Skin epidermis (tissue), 12 donors: Measurements from ENCODE around the gene PCNT.
"Not testable (repeated sequence)": the region's sequence is repeated elsewhere in the genome, so short reads cannot be mapped to it uniquely, and the experiment has no call there.

ENCODE experiments used
- H3K27ac ChIP-seq, 21 experiments: fragments of 200-600 bp; sonication (generic) in 11 of 21; one replicate each; pipeline ENCODE4 v1.5.0; 2020; ENCODE audit warnings: mild to moderate bottlenecking in 3 of 21, inconsistent platforms in 2 of 21, moderate library complexity in 2 of 21
- H3K4me3 ChIP-seq, 7 experiments: fragments of 200-600 bp; sonication (generic) in 2 of 7; one replicate each; pipeline ENCODE4 v1.5.0; 2020; ENCODE audit warnings: inconsistent platforms in 2 of 7, mild to moderate bottlenecking in 2 of 7, moderate library complexity in 1 of 7

The PCNT gene

GRCh38 chr21:46304437-46304836, 19.5 kb upstream of the PCNT start:
- Histone ChIP-seq H3K27ac (no peak overlapping the region), H3K4me3 (no peak overlapping the region)

GRCh38 chr21:46304955-46305354, 19.0 kb upstream of the PCNT start:
- Histone ChIP-seq H3K4me3 (no peak overlapping the region), H3K27ac (no peak overlapping the region)

- Histone ChIP-seq H3K4me3 (no peak overlapping the region), H3K27ac (no peak overlapping the region)
These were observed 16.3 kb upstream of the PCNT start for GRCh38 chr21:46307625-46308024.

DNA sequence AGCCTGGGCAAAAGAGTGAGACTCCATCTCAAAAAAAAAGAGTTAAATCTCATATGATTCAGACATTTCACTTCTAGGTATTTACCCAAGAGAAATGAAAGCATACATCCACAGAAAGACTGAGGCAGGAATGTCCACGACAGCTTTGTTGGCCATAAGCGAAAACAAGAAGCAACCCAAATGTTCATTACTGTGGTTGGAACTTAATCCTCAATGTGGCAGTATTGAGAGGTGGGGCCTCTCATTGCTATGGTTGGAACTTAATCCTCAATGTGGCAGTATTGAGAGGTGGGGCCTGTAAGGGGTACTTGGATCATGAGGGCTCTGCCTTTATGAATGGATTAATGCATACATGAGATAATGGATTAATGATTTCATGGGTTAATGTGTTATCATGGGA, 15.5 kb upstream of the PCNT start:
- H3K27ac ChIP-seq, result no peak overlapping the region
- H3K4me3 ChIP-seq, result no peak overlapping the region

DNA sequence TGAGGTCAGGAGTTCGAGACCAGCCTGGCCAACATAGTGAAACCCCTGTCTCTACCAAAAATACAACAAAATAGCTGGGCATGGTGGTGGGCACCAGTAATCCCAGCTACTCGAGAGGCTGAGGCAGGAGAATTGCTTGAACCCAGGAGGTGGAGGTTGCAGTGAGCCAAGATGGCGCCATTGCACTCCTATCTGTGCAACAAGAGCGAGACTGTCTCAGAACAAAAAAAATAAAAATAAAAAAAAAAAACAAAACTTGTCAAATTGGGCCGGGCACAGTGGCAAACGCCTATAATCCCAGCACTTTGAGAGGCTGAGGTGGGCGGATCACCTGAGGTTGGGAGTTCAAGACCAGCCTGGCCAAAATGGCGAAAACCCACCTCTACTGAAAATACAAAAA, 13.7 kb upstream of the PCNT start:
- not testable (repeated sequence) for H3K4me3 ChIP-seq, H3K27ac ChIP-seq

DNA sequence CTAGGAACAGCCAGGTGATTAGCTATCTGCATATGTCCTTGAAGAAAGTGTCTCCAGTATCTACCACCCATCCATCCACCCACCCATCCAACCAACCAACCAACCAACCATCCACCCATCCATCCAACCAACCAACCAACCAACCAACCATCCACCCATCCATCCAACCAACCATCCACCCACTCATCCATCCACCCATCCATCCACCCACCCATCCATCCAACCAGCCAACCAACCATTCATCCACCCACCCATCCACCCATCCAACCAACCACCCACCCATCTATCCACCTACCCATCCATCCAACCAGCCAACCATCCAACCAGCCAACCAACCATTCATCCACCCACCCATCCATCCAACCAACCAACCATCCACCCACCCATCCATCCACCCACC, 12.4 kb upstream of the PCNT start:
- H3K27ac ChIP-seq, result no peak overlapping the region
- no peak overlapping the region for H3K4me3 ChIP-seq

- Histone ChIP-seq H3K4me3 (no peak overlapping the region), H3K27ac (no peak overlapping the region)
These were observed 11.0 kb upstream of the PCNT start for GRCh38 chr21:46312949-46313348.

DNA sequence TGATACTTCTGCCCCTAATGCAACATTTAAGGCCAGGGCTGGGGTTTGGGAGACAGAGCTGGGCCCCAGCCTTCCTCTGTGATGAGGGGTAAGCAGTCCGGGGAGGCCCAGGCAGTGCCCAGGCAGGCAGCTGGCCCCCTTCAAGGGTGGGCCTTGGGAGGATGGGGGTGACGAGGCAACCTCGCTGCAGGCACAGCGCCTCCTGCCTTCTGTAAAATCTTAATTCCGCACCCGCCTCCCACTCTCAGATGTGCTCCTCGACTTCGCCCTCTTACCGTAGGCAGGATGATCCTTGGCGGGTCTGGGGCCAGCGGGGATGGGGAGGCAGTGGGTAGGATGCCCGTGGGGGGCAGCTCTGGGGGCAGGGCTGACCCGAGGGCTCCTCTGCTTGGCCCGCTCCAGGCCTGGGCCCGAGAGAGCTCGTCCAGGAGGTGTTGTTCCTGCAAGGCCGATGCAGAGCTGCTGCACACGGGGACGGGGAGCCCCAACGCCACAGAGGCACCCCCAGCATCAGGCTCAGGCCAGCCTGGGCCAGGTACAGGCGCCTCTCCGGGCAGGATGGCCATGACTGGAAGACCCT, 9.4 kb upstream of the PCNT start:
- no peak overlapping the region for H3K4me3 ChIP-seq
- H3K27ac ChIP-seq, result no peak overlapping the region

DNA sequence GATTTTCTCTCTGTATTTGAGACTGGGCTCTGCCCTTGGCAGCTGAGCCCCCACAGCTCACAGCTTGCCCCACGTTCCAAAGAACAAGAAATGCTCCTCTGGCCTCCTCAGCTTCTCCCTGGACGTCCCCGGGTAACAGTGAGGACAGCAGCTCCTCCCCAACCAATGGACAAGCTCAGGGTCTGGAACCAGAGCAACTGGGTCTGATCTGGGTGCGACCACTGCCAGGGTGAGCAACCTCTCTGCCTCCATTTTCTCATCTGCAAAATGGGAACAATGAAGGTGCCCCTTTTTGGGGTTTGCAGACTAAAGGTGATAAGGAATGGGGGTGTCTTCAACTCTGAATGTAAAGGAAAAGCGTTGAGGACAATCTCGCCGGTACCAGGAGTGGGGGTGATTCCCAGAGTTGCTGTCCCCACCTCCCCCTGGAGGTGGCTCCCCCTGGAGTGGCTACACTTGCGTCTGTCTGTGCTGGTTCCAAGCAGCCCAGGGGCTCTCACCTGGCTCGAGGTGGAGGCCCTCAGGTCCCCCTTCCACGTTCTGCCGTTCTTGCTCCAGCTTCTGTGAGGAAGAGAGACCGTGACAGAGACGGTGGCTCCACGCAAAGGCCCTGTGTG, 7.1 kb upstream of the PCNT start:
- no peak overlapping the region for H3K4me3 ChIP-seq
- H3K27ac ChIP-seq, result no peak overlapping the region

GRCh38 chr21:46317710-46318463, 6.1 kb upstream of the PCNT start:
- Histone ChIP-seq H3K4me3 (no peak overlapping the region), H3K27ac (peak overlapping the region in 1 of 21 experiments; percentile 7)

GRCh38 chr21:46318464-46318845, 5.5 kb upstream of the PCNT start:
- Histone ChIP-seq H3K27ac (no peak overlapping the region), H3K4me3 (no peak overlapping the region)

- H3K27ac ChIP-seq, result no peak overlapping the region
These were observed 4.8 kb upstream of the PCNT start for GRCh38 chr21:46319186-46319585.

GRCh38 chr21:46320331-46320801, 3.6 kb upstream of the PCNT start:
- no peak overlapping the region for H3K4me3 ChIP-seq

More at GRCh38 chr21:46319186-46319585, 4.8 kb upstream of the PCNT start:
- H3K4me3 ChIP-seq, result no peak overlapping the region

DNA sequence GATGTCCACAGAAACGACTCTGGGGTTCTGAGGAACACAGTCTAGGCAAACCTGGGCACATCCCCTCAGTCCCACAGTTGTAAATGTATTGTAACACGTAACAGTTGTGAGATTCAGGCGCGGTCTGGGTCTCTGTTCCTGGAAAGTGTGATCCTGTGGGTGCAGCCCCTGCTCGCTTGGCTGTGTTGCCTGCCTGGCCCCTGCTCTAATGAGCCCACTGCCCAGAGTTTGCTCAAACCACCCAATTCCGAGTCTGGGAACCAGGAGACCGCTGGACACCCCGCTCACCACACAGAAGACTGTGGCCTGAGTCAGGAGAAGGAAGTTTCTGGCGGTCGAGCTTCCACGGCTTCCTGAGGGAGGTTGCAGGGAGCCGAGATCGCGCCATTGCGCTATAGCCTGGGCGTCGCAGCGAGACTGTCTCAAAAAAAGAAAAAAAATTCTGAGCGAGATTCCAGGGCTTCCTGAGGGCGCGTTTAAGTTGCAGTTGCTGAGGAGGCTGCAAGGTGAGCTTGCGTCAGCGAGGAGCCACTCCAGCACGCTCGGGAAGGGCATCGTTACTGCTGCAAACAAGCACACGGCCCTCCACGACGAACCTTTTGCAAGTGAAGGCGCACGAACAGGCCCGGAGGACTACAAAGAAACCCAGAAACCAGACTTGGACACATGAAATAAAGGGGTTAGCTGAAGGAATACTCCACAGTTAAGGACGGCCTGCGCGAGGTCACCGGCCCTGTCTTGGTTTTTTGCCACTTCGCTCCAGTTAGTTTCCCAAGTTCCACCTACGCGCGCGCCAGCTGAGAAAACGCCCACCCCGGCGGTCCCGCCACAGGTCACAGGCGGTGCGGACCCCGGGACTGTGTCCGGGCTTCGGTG, 1.4 kb upstream of the PCNT start:
- H3K27ac ChIP-seq, result peak overlapping the region in 15 of 21 experiments; percentile 14 to 96 (median 54)
- peak overlapping the region; percentile 84 to 100 (median 96) for H3K4me3 ChIP-seq

More at GRCh38 chr21:46320331-46320801, 3.6 kb upstream of the PCNT start:
- no peak overlapping the region for H3K27ac ChIP-seq

GRCh38 chr21:46323227-46323709, 688 bp upstream of the PCNT start:
- H3K27ac ChIP-seq, result peak overlapping the region in 17 of 21 experiments; percentile 11 to 96 (median 53)
- H3K4me3 ChIP-seq, result peak overlapping the region; percentile 84 to 100 (median 96)

GRCh38 chr21:46324390-46325072, 575 bp downstream of the PCNT start:
- Histone ChIP-seq H3K4me3 (peak overlapping the region; percentile 84 to 100 (median 96)), H3K27ac (peak overlapping the region; percentile 79 to 96 (median 92))

- Histone ChIP-seq H3K27ac (peak overlapping the region; percentile 59 to 96 (median 90)), H3K4me3 (peak overlapping the region; percentile 84 to 100 (median 96))
These were observed 1.3 kb downstream of the PCNT start for GRCh38 chr21:46325073-46325912.

DNA sequence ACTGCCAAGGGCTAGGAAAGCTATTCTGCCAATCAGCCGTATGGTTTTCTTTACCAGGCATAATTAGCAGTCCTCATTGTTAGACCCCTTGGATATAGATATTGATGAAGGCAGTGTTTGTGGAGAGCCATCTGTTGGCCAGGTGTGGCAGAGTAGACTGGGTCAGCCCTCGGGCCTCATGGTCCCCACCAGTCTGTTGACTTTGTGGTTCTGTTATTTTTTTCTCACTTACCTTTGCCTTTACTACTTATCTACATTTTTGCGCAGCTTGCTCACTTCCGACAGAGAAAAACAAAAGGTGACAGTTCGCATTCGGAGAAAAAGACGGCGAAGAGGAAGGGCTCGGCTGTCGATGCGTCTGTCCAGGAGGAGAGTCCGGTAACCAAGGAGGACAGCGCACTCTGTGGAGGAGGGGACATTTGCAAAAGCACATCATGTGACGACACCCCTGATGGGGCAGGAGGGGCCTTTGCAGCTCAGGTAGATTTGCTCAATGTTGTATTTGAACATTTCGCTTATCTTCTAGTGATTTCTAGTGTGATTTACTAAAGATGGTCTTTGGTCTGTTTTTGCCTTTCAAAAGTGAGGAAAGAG, 2.3 kb downstream of the PCNT start:
- peak overlapping the region in 3 of 21 experiments; percentile 87 to 96 (median 90) for H3K27ac ChIP-seq
- no peak overlapping the region for H3K4me3 ChIP-seq
